Measurements from ENCODE around the gene JPH2. TPM values are rescaled to one million over a fixed set of nuclear protein-coding genes. Genes with fewer than 3 reads are reported as not detected.

The JPH2 gene
- total RNA-seq, 1 donor from 2014 or later: 14.2 TPM

- Mint-ChIP-seq H3K4me3 (ENCODE audit: unreplicated experiment) (no peak overlapping the region), H3K9me3 (ENCODE audit: unreplicated experiment) (no peaks in the 10 kb centered on the region), H3K4me1 (ENCODE audit: unreplicated experiment) (peaks cover 38% of the 10 kb centered on the region), H3K27me3 (ENCODE audit: unreplicated experiment) (no peaks in the 10 kb centered on the region), H3K27ac (ENCODE audit: unreplicated experiment) (peak overlapping the region; percentile 92), H3K36me3 (ENCODE audit: unreplicated experiment) (peaks cover 12% of the 10 kb centered on the region)
- no peak for DNase-seq (ENCODE audit: extremely low spot score, unreplicated experiment)
- TF ChIP-seq, protein P1, sequence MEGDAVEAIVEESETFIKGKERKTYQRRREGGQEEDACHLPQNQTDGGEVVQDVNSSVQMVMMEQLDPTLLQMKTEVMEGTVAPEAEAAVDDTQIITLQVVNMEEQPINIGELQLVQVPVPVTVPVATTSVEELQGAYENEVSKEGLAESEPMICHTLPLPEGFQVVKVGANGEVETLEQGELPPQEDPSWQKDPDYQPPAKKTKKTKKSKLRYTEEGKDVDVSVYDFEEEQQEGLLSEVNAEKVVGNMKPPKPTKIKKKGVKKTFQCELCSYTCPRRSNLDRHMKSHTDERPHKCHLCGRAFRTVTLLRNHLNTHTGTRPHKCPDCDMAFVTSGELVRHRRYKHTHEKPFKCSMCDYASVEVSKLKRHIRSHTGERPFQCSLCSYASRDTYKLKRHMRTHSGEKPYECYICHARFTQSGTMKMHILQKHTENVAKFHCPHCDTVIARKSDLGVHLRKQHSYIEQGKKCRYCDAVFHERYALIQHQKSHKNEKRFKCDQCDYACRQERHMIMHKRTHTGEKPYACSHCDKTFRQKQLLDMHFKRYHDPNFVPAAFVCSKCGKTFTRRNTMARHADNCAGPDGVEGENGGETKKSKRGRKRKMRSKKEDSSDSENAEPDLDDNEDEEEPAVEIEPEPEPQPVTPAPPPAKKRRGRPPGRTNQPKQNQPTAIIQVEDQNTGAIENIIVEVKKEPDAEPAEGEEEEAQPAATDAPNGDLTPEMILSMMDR (IDR thresholded peaks at IDR 0.05): no peak
Observed at GRCh38 chr20:44151621-44152416, 35.2 kb downstream of the JPH2 start.

GRCh38 chr20:44146272-44146671 lies 40.7 kb downstream of the JPH2 start:
- Mint-ChIP-seq H3K9me3 (ENCODE audit: unreplicated experiment) (no peaks in the 10 kb centered on the region), H3K4me3 (ENCODE audit: unreplicated experiment) (no peak overlapping the region), H3K36me3 (ENCODE audit: unreplicated experiment) (peaks cover 9% of the 10 kb centered on the region), H3K27me3 (ENCODE audit: unreplicated experiment) (no peaks in the 10 kb centered on the region), H3K27ac (ENCODE audit: unreplicated experiment) (no peak overlapping the region), H3K4me1 (ENCODE audit: unreplicated experiment) (peaks cover 23% of the 10 kb centered on the region)
- TF ChIP-seq, protein P1 (IDR thresholded peaks at IDR 0.05): no peak
- DNase-seq (ENCODE audit: extremely low spot score, unreplicated experiment): no peak

DNA sequence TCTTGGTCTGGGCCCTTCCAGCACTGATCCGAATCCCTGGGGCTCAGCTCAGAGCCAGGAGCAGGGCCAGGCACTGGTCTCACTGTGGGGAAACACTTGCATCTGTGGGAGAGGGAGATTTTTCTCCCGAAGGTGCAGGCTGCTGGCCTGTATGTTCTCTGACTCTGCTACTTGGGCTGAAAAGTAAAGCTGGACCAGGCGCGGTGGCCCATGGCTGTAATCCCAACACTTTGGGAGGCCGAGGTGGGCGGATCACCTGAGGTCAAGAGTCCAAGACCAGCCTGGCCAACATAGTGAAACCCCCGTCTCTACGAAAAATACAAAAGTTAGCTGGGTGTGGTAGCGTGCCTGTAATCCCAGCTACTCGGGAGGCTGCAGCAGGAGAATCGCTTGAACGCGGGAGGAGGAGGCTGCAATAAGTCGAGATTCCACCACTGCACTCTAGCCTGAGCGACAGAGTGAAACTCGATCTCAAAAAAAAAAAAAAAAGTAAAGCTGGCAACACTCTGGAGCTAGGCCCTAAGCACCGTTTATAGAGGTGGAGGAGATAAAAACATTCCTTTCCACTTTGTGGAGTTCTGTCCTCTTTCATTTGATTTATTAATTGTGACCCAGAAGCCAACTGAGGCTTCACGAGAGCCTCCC lies 41.7 kb downstream of the JPH2 start:
- no peaks in the 10 kb centered on the region for H3K27me3 Mint-ChIP-seq (ENCODE audit: unreplicated experiment)
- peak overlapping the region; percentile 31 for H3K27ac Mint-ChIP-seq (ENCODE audit: unreplicated experiment)
- no peaks in the 10 kb centered on the region for H3K9me3 Mint-ChIP-seq (ENCODE audit: unreplicated experiment)
- H3K4me1 Mint-ChIP-seq (ENCODE audit: unreplicated experiment): peaks cover 23% of the 10 kb centered on the region
- TF ChIP-seq, protein P1 (IDR thresholded peaks at IDR 0.05): no peak
- peaks cover 9% of the 10 kb centered on the region for H3K36me3 Mint-ChIP-seq (ENCODE audit: unreplicated experiment)
- H3K4me3 Mint-ChIP-seq (ENCODE audit: unreplicated experiment): no peak overlapping the region
- no peak for DNase-seq (ENCODE audit: extremely low spot score, unreplicated experiment)

DNA sequence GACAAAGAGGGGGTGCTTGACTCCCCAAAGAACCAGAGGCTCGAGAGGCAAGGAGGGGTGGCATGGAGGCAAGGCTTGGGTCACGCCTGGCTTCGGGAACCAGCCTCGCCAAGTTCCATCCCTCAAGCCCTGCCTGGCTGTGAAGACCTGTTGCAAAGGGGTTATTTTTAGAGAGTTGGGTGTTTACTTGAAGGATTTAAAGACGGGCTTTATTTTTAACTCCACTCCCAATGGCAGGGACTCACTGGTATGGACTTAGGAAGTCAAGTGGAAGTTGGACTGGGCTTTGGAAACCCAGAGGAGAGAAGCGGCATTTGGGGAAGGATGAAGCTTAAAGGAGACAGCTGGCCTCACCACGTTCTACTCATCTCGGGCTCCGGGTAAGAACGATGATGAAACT lies 43.1 kb downstream of the JPH2 start:
- no peaks in the 10 kb centered on the region for H3K27me3 Mint-ChIP-seq (ENCODE audit: unreplicated experiment)
- H3K4me1 Mint-ChIP-seq (ENCODE audit: unreplicated experiment): peaks cover 34% of the 10 kb centered on the region
- TF ChIP-seq, protein P1 (IDR thresholded peaks at IDR 0.05): no peak
- no peak overlapping the region for H3K4me3 Mint-ChIP-seq (ENCODE audit: unreplicated experiment)
- no peaks in the 10 kb centered on the region for H3K9me3 Mint-ChIP-seq (ENCODE audit: unreplicated experiment)
- peaks cover 6% of the 10 kb centered on the region for H3K36me3 Mint-ChIP-seq (ENCODE audit: unreplicated experiment)
- H3K27ac Mint-ChIP-seq (ENCODE audit: unreplicated experiment): no peak overlapping the region
- no peak for DNase-seq (ENCODE audit: extremely low spot score, unreplicated experiment)

- no peak for DNase-seq (ENCODE audit: extremely low spot score, unreplicated experiment)
- Mint-ChIP-seq H3K27ac (ENCODE audit: unreplicated experiment) (peak overlapping the region; percentile 88), H3K4me1 (ENCODE audit: unreplicated experiment) (peaks cover 49% of the 10 kb centered on the region), H3K9me3 (ENCODE audit: unreplicated experiment) (no peaks in the 10 kb centered on the region), H3K27me3 (ENCODE audit: unreplicated experiment) (no peaks in the 10 kb centered on the region), H3K4me3 (ENCODE audit: unreplicated experiment) (peak overlapping the region; percentile 10), H3K36me3 (ENCODE audit: unreplicated experiment) (peaks cover 3% of the 10 kb centered on the region)
- TF ChIP-seq, protein P1 (IDR thresholded peaks at IDR 0.05): no peak
Observed at GRCh38 chr20:44142413-44142812, 44.6 kb downstream of the JPH2 start.
